HepG2 (cell line): ENCODE data around the gene LLGL2. TPM values are rescaled to one million over a fixed set of nuclear protein-coding genes. Genes with fewer than 3 reads are reported as not detected.

Experiments
- FOSL2 ChIP-seq: sonication (generic); formaldehyde crosslinking; IDR thresholded peaks from 2 replicates; pipeline ENCODE4 v1.4.0; 2020; ENCODE audit warnings: missing genetic modification reagents
- HNRNPL ChIP-seq: fragments of 200-400 bp; formaldehyde crosslinking; IDR thresholded peaks from 2 replicates; pipeline ENCODE4 v1.6.1; 2017; ENCODE audit warnings: mild to moderate bottlenecking, low read depth, low read length
- HOXA7 ChIP-seq: sonication (generic); formaldehyde crosslinking; IDR thresholded peaks from 2 replicates; pipeline ENCODE4 v1.8.1; 2022; ENCODE audit warnings: mild to moderate bottlenecking, missing genetic modification reagents, moderate library complexity
- HOXD1 ChIP-seq: sonication (generic); formaldehyde crosslinking; IDR thresholded peaks from 2 replicates; pipeline ENCODE4 v1.5.0; 2020; ENCODE audit warnings: missing genetic modification reagents
- MED13 ChIP-seq: sonication (generic); formaldehyde crosslinking; IDR thresholded peaks from 2 replicates; pipeline ENCODE4 v1.5.0; 2020; ENCODE audit warnings: missing genetic modification reagents
- MYC ChIP-seq: sonication (generic); formaldehyde crosslinking; IDR thresholded peaks from 2 replicates; pipeline ENCODE4 v1.9.0; 2021; ENCODE audit warnings: missing genetic modification reagents, borderline replicate concordance
- RNF219 ChIP-seq: sonication (generic); formaldehyde crosslinking; IDR thresholded peaks from 2 replicates; pipeline ENCODE4 v1.5.0; 2020; ENCODE audit warnings: mild to moderate bottlenecking, missing genetic modification reagents
- SNAPC2 ChIP-seq: sonication (generic); formaldehyde crosslinking; IDR thresholded peaks from 2 replicates; pipeline ENCODE4 v1.8.1; 2022; ENCODE audit warnings: mild to moderate bottlenecking, missing genetic modification reagents
- SOX6 ChIP-seq, 2 experiments: fragments of 450-650 bp in 1 of 2; sonication (generic) in 1 of 2; formaldehyde crosslinking in 1 of 2; IDR thresholded peaks; 2 replicates each; pipeline versions ENCODE4 v1.4.0 to v1.6.1; 2017 to 2020; ENCODE audit warnings: antibody characterized with exemption in 1 of 2, mild to moderate bottlenecking in 1 of 2, missing genetic modification reagents in 1 of 2
- SRSF4 ChIP-seq: fragments of 200-400 bp; formaldehyde crosslinking; IDR thresholded peaks from one replicate; pipeline ENCODE4 v1.6.1; 2018; ENCODE audit warnings: mild to moderate bottlenecking, low read depth, low read length, moderate library complexity; ENCODE audit not compliant: poor library complexity, severe bottlenecking
- ZBTB8A ChIP-seq: sonication (generic); formaldehyde crosslinking; IDR thresholded peaks from 2 replicates; pipeline ENCODE4 v1.4.0; 2020; ENCODE audit warnings: mild to moderate bottlenecking, low read depth, missing genetic modification reagents, borderline replicate concordance
- ZFYVE20 ChIP-seq: sonication (generic); formaldehyde crosslinking; IDR thresholded peaks from 2 replicates; pipeline ENCODE4 v1.8.0; 2023; ENCODE audit warnings: low read depth, mild to moderate bottlenecking, moderate library complexity, missing genetic modification reagents, borderline replicate concordance
- ZNF567 ChIP-seq: sonication (generic); formaldehyde crosslinking; IDR thresholded peaks from 2 replicates; pipeline ENCODE4 v1.8.1; 2023; ENCODE audit warnings: mild to moderate bottlenecking, missing genetic modification reagents, borderline replicate concordance
- ZNF879 ChIP-seq: sonication (generic); formaldehyde crosslinking; IDR thresholded peaks from 2 replicates; pipeline ENCODE4 v1.8.1; 2023; ENCODE audit warnings: missing genetic modification reagents
- polyA plus RNA-seq, 8 experiments: library from polyadenylated mRNA; depleted of rRNA in 3 of 8; stranded (reverse) in 7 of 8; unstranded in 1 of 8; fragments of >200 nt; fragmentation: Illumina TruSeq in 4 of 8; extraction: Trizol in 4 of 8; gene quantifications; 2 replicates each; pipeline versions ENCODE4 v1.2.1 to v1.2.3, GENCODE V29; 2011 to 2016; ENCODE audit warnings: low read depth in 4 of 8, missing spikeins in 1 of 8, mixed read lengths in 1 of 8; ENCODE audit not compliant: insufficient read depth in 1 of 8
- total RNA-seq, 5 experiments: library from RNA; depleted of rRNA; stranded (reverse); fragments of >200 nt; fragmentation: Illumina TruSeq; extraction: Trizol; gene quantifications; 2 replicates each; pipeline ENCODE4 v1.2.3, GENCODE V29; 2016; ENCODE audit warnings: low read depth in 1 of 5
- TF ChIP-seq, protein P1 (sequence below): sonication (generic); formaldehyde crosslinking; IDR thresholded peaks from 2 replicates; pipeline ENCODE4 v1.4.0; 2020; ENCODE audit warnings: missing genetic modification reagents, low read depth, mild to moderate bottlenecking, borderline replicate concordance
- TF ChIP-seq, protein P2 (sequence below): sonication (generic); formaldehyde crosslinking; IDR thresholded peaks from 2 replicates; pipeline ENCODE4 v1.4.0; 2020; ENCODE audit warnings: mild to moderate bottlenecking, missing genetic modification reagents
- TF ChIP-seq, protein P3 (sequence below): sonication (generic); formaldehyde crosslinking; IDR thresholded peaks from 2 replicates; pipeline ENCODE4 v1.4.0; 2020; ENCODE audit warnings: low read depth, mild to moderate bottlenecking, missing genetic modification reagents

LLGL2 gene
- total and polyA plus RNA-seq, 2 of the 13 experiments (the other 11 are each of a cell fraction or from before 2014, with no cell fraction given): 83.0 to 86.7 TPM

- no peak for TF ChIP-seq RNF219
- TF ChIP-seq SOX6 (IDR thresholded peaks at IDR 0.05): no peak
- TF ChIP-seq SOX6 (CRISPR knock-in tag; IDR thresholded peaks at IDR 0.05): peak; percentile 31; the same call in 1 of the 2 replicates
- TF ChIP-seq, protein P1, sequence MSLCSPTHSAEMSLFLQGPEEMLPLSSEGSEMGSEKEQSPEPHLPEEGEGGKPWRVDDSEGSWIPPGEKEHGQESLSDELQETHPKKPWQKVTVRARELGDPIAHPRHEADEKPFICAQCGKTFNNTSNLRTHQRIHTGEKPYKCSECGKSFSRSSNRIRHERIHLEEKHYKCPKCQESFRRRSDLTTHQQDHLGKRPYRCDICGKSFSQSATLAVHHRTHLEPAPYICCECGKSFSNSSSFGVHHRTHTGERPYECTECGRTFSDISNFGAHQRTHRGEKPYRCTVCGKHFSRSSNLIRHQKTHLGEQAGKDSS (CRISPR knock-in tag): no peak
- no peak for TF ChIP-seq ZBTB8A (CRISPR knock-in tag)
- TF ChIP-seq, protein P2, sequence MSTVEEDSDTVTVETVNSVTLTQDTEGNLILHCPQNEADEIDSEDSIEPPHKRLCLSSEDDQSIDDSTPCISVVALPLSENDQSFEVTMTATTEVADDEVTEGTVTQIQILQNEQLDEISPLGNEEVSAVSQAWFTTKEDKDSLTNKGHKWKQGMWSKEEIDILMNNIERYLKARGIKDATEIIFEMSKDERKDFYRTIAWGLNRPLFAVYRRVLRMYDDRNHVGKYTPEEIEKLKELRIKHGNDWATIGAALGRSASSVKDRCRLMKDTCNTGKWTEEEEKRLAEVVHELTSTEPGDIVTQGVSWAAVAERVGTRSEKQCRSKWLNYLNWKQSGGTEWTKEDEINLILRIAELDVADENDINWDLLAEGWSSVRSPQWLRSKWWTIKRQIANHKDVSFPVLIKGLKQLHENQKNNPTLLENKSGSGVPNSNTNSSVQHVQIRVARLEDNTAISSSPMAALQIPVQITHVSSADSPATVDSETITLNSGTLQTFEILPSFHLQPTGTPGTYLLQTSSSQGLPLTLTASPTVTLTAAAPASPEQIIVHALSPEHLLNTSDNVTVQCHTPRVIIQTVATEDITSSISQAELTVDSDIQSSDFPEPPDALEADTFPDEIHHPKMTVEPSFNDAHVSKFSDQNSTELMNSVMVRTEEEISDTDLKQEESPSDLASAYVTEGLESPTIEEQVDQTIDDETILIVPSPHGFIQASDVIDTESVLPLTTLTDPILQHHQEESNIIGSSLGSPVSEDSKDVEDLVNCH (CRISPR knock-in tag): no peak
- TF ChIP-seq FOSL2 (CRISPR knock-in tag): peak; percentile 27; the same call in 1 of the 2 replicates
- no peak for TF ChIP-seq ZFYVE20 (CRISPR knock-in tag)
- no peak for TF ChIP-seq ZNF567 (CRISPR knock-in tag)
- TF ChIP-seq HNRNPL: peak; percentile 100
- TF ChIP-seq SRSF4: no peak
- peak; percentile 50; the same call in 1 of the 2 replicates for TF ChIP-seq MYC
- TF ChIP-seq MED13 (CRISPR knock-in tag): no peak
- TF ChIP-seq SNAPC2 (CRISPR knock-in tag): no peak
- TF ChIP-seq, protein P3, sequence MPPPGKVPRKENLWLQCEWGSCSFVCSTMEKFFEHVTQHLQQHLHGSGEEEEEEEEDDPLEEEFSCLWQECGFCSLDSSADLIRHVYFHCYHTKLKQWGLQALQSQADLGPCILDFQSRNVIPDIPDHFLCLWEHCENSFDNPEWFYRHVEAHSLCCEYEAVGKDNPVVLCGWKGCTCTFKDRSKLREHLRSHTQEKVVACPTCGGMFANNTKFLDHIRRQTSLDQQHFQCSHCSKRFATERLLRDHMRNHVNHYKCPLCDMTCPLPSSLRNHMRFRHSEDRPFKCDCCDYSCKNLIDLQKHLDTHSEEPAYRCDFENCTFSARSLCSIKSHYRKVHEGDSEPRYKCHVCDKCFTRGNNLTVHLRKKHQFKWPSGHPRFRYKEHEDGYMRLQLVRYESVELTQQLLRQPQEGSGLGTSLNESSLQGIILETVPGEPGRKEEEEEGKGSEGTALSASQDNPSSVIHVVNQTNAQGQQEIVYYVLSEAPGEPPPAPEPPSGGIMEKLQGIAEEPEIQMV (CRISPR knock-in tag): no peak
- TF ChIP-seq ZNF879: no peak
- no peak for TF ChIP-seq HOXD1 (CRISPR knock-in tag)
- no peak for TF ChIP-seq HOXA7 (CRISPR knock-in tag)
These were observed 20.9 kb upstream of the LLGL2 start (continued) for GRCh38 chr17:75504347-75505151.
